ENCODE measurements around the gene DUSP7. TPM values are rescaled to one million over a fixed set of nuclear protein-coding genes. Genes with fewer than 3 reads are reported as not detected.

The DUSP7 gene
- total RNA-seq, 1 experiment from 2014 or later: 40.9 TPM

DNA sequence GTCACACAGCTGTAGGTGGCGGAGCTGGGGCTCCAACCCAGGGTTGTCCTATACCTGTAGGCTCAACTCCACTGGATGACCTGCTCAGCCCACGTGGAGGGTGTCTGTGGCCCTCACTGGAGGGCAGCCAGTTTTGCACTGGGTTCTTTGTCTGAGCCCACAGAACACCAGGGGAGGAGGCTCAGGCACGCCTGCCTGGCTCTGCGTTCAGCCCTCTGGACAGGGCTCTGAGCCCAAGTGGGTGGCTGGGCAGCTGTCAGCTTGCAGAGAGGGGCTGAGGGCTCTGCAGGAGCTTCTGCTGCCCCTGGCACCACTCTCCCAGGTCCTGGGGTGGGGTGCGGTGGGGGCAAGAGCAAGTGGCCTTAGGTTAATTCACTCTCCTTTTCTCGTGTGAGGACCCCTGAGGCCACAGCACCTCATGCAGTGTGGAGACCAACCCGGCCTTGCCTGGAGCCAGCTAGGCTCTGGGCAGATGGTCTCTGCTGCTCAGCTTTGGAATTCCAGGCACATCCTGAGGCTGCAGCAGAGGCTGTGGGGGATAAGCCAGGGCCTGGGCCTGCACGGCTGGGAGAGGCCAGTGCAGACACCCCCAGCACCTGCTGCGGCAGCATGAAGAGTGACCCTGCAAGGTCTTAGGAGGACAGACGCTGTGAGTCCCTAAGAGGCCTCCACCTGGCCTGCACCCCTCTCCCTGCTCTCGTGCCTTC is 23.5 kb downstream of the DUSP7 start:
- no peaks in the 10 kb centered on the region for H3K9me3 ChIP-seq (ENCODE audit: low read length)
- no peaks in the 10 kb centered on the region for H3K27me3 ChIP-seq (ENCODE audit: low read length)
- no peaks in the 10 kb centered on the region for H3K36me3 ChIP-seq (ENCODE audit: low read depth, low read length)
- H3K4me3 ChIP-seq (ENCODE audit: low read length): no peak overlapping the region
- no TSS peak for BruUV-seq (replicated peaks)
- H3K4me2 ChIP-seq (ENCODE audit: low read length): no peak overlapping the region
- no peak overlapping the region for H2AFZ ChIP-seq (ENCODE audit: low read length)
- no peaks in the 10 kb centered on the region for H3F3A ChIP-seq (ENCODE audit: low read length, unreplicated experiment)
- intact Hi-C loops (cut with micrococcal nuclease): no loop called here
- ATAC-seq: no peak
- no peak for TF ChIP-seq EZH2 (IDR thresholded peaks at IDR 0.05; ENCODE audit: low read length, unreplicated experiment)
- no peak overlapping the region for H3K27ac ChIP-seq (ENCODE audit: low read length)
- H3K79me2 ChIP-seq (ENCODE audit: low read length): no peaks in the 10 kb centered on the region
- ChIA-PET POLR2A (ENCODE audit: unreplicated experiment) (no interaction called here), CTCF (no interaction called here)
- DNase-seq: no peak
- peaks cover 7% of the 10 kb centered on the region for H3K4me1 ChIP-seq (ENCODE audit: insufficient read depth, low read length)
- H3K9me2 ChIP-seq (replicated peaks; ENCODE audit: low read length): no peaks in the 10 kb centered on the region
- no peak overlapping the region for H3K9ac ChIP-seq (ENCODE audit: low read length)
- H4K20me1 ChIP-seq (ENCODE audit: low read length): no peaks in the 10 kb centered on the region

DNA sequence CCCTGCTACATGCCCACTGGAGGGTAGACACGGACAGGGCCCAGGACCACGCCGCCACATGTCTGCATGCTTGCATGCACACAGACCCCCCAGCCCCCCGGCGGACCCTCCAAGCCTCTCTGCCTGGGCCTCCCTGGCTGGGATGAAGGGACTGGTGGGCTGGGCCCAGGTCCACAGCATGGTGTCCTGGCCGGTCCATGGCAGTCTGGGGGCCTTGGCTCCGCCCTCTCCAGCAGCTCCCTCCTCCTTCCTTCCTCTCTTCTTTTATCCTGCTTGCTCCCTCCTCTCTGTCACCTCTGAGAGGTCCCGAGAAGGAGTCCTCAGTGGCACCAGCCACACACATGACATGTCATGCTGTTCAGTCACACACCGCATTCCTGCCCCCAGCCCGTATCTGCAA is 24.5 kb downstream of the DUSP7 start:
- H4K20me1 ChIP-seq (ENCODE audit: low read length): no peaks in the 10 kb centered on the region
- H3K9me2 ChIP-seq (replicated peaks; ENCODE audit: low read length): no peaks in the 10 kb centered on the region
- no TSS peak for BruUV-seq (replicated peaks)
- no peaks in the 10 kb centered on the region for H3K36me3 ChIP-seq (ENCODE audit: low read depth, low read length)
- no peak overlapping the region for H3K27ac ChIP-seq (ENCODE audit: low read length)
- DNase-seq (no peak), ATAC-seq (no peak)
- intact Hi-C loops (cut with micrococcal nuclease): no loop called here
- H3K4me3 ChIP-seq (ENCODE audit: low read length): no peak overlapping the region
- ChIA-PET POLR2A (ENCODE audit: unreplicated experiment) (no interaction called here), CTCF (no interaction called here)
- TF ChIP-seq EZH2phosphoT487 (IDR thresholded peaks at IDR 0.05; ENCODE audit: borderline replicate concordance, low read length) (no peak), EZH2 (IDR thresholded peaks at IDR 0.05; ENCODE audit: low read length, unreplicated experiment) (no peak)
- no peak overlapping the region for H3K9ac ChIP-seq (ENCODE audit: low read length)
- H3K27me3 ChIP-seq (ENCODE audit: low read length): no peaks in the 10 kb centered on the region
- no peaks in the 10 kb centered on the region for H3K79me2 ChIP-seq (ENCODE audit: low read length)
- no peaks in the 10 kb centered on the region for H3K4me1 ChIP-seq (ENCODE audit: insufficient read depth, low read length)
- H3F3A ChIP-seq (ENCODE audit: low read length, unreplicated experiment): no peaks in the 10 kb centered on the region
- no peak overlapping the region for H3K4me2 ChIP-seq (ENCODE audit: low read length)
- H2AFZ ChIP-seq (ENCODE audit: low read length): no peak overlapping the region
- H3K9me3 ChIP-seq (ENCODE audit: low read length): no peaks in the 10 kb centered on the region

DNA sequence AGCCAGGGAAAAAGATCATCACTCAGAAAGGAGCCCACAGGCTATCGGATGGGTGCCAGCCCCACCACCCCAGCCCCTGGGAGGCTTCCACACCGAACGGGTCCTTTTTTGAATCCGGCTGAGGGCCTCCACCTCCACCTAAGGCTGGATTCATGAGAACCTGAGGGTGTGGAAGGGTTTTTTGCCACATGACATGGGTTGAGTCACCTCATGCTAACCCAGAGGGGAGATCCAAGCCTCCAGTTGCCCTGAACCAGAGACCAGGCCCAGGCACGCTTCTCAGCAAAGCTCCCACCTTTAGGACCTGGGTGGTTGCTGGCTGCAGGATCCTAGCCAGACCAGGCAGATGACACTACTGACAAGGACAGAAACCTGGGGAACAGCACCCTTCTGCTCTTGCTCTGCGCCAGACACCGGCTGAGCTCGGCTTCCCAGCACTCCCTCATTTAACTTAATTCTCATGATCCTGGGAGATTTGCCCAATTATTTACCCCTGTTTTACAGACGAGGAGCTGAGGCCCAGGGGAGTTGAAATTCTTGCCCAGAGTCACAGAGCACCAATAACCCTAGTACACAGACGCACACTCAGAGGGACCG is 25.6 kb downstream of the DUSP7 start:
- POLR2A ChIA-PET (ENCODE audit: unreplicated experiment): no interaction called here
- Histone ChIP-seq H3K79me2 (ENCODE audit: low read length) (no peaks in the 10 kb centered on the region), H3K27ac (ENCODE audit: low read length) (no peak overlapping the region), H4K20me1 (ENCODE audit: low read length) (no peaks in the 10 kb centered on the region), H3K4me1 (ENCODE audit: insufficient read depth, low read length) (no peaks in the 10 kb centered on the region), H3K9ac (ENCODE audit: low read length) (no peak overlapping the region), H3K4me3 (ENCODE audit: low read length) (no peak overlapping the region), H3K36me3 (ENCODE audit: low read depth, low read length) (no peaks in the 10 kb centered on the region), H3K9me3 (ENCODE audit: low read length) (no peaks in the 10 kb centered on the region), H3K4me2 (ENCODE audit: low read length) (no peak overlapping the region), H3K27me3 (ENCODE audit: low read length) (no peaks in the 10 kb centered on the region), H3K9me2 (replicated peaks; ENCODE audit: low read length) (no peaks in the 10 kb centered on the region), H3F3A (ENCODE audit: low read length, unreplicated experiment) (no peaks in the 10 kb centered on the region), H2AFZ (ENCODE audit: low read length) (no peak overlapping the region)
- no peak for ATAC-seq
- intact Hi-C loops (cut with micrococcal nuclease): no loop called here
- CTCF ChIA-PET: no interaction called here
- DNase-seq: no peak
- no TSS peak for BruUV-seq (replicated peaks)
- TF ChIP-seq, protein P1, sequence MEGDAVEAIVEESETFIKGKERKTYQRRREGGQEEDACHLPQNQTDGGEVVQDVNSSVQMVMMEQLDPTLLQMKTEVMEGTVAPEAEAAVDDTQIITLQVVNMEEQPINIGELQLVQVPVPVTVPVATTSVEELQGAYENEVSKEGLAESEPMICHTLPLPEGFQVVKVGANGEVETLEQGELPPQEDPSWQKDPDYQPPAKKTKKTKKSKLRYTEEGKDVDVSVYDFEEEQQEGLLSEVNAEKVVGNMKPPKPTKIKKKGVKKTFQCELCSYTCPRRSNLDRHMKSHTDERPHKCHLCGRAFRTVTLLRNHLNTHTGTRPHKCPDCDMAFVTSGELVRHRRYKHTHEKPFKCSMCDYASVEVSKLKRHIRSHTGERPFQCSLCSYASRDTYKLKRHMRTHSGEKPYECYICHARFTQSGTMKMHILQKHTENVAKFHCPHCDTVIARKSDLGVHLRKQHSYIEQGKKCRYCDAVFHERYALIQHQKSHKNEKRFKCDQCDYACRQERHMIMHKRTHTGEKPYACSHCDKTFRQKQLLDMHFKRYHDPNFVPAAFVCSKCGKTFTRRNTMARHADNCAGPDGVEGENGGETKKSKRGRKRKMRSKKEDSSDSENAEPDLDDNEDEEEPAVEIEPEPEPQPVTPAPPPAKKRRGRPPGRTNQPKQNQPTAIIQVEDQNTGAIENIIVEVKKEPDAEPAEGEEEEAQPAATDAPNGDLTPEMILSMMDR (conservative IDR thresholded peaks at IDR 0.05; ENCODE audit: low read depth, low read length): no peak
- TF ChIP-seq EZH2phosphoT487 (IDR thresholded peaks at IDR 0.05; ENCODE audit: borderline replicate concordance, low read length) (no peak), EZH2 (IDR thresholded peaks at IDR 0.05; ENCODE audit: low read length, unreplicated experiment) (no peak)
